ENCODE results near the gene ZNF574. TPM values are rescaled to one million over a fixed set of nuclear protein-coding genes. Genes with fewer than 3 reads are reported as not detected.

ZNF574 gene
- 5.4 and 7.1 TPM in 2 replicates for total RNA-seq

GRCh38 chr19:42075616-42076379 lies at the start of gene ZNF574:
Gene ZNF574, plus strand, starts transcription at chr19:42076166. Its CDS starts 2,441 bp downstream, at chr19:42078607.

GRCh38 chr19:42069619-42070351 lies 6.2 kb upstream of the ZNF574 start, which contains the start of gene GRIK5:
Gene GRIK5, minus strand, starts transcription at chr19:42070206. Its CDS starts 4,436 bp downstream, at chr19:42065770.

Other genes starting within 250 kb of the ZNF574 start
- not detected in 2 replicates for gene LYPD4, start 231.5 kb upstream of the ZNF574 start, total RNA-seq
- gene DMRTC2, start 231.1 kb upstream of the ZNF574 start, total RNA-seq = not detected in 2 replicates
- 1,503 and 2,258 TPM in 2 replicates for gene RPS19, start 215.9 kb upstream of the ZNF574 start, total RNA-seq
- not detected in 2 replicates for gene CD79A, start 198.9 kb upstream of the ZNF574 start, total RNA-seq
- gene ARHGEF1, start 193.0 kb upstream of the ZNF574 start, total RNA-seq = 23.9 and 26.2 TPM in 2 replicates
- under 0.01 and 0.09 TPM in 2 replicates for gene ERFL, start 147.7 kb upstream of the ZNF574 start, total RNA-seq
- 312 and 378 TPM in 2 replicates for gene RABAC1, start 116.8 kb upstream of the ZNF574 start, total RNA-seq
- under 0.01 and 0.09 TPM in 2 replicates for gene ATP1A3, start 81.9 kb upstream of the ZNF574 start, total RNA-seq
- gene GRIK5, start 6.0 kb upstream of the ZNF574 start, total RNA-seq = not detected in 2 replicates
- under 0.01 TPM in 2 replicates for gene POU2F2, start 56.3 kb downstream of the ZNF574 start, total RNA-seq
- gene DEDD2, start 141.5 kb downstream of the ZNF574 start, total RNA-seq = 13.2 and 13.7 TPM in 2 replicates
- 5.7 and 8.4 TPM in 2 replicates for gene ZNF526, start 144.1 kb downstream of the ZNF574 start, total RNA-seq
- gene GSK3A, start 166.4 kb downstream of the ZNF574 start, total RNA-seq = 5.3 and 7.7 TPM in 2 replicates
- gene ERF, start 179.0 kb downstream of the ZNF574 start, total RNA-seq = 8.1 and 13.7 TPM in 2 replicates
- gene CIC, start 193.1 kb downstream of the ZNF574 start, total RNA-seq = 7.1 and 13.9 TPM in 2 replicates
- 0.09 and 0.14 TPM in 2 replicates for gene PRR19, start 226.0 kb downstream of the ZNF574 start, total RNA-seq
- 10.8 and 16.1 TPM in 2 replicates for gene PAFAH1B3, start 226.5 kb downstream of the ZNF574 start, total RNA-seq
- gene TMEM145, start 237.1 kb downstream of the ZNF574 start, total RNA-seq = not detected in 2 replicates
- 17.4 and 27.0 TPM in 2 replicates for gene MEGF8, start 249.5 kb downstream of the ZNF574 start, total RNA-seq